HG03108 (cell line): ENCODE results near the gene OPCML.

Source experiments
- ATAC-seq: cut with Tn5 transposase; IDR thresholded peaks from one replicate; pipeline ENCODE4 v1.9.1; 2021; ENCODE audit warnings: moderate library complexity; ENCODE audit not compliant: unreplicated experiment

The OPCML gene

GRCh38 chr11:133531971-133532651 is at the start of gene OPCML:
Gene OPCML (minus strand): TSS chr11:133532501.
- no peak for ATAC-seq

GRCh38 chr11:133581091-133581490 is 48.8 kb upstream of the OPCML start:
- ATAC-seq, result no peak

- ATAC-seq, result no peak
Measured at GRCh38 chr11:133579165-133580031, 47.1 kb upstream of the OPCML start.

GRCh38 chr11:133577403-133577802 is 45.1 kb upstream of the OPCML start:
- ATAC-seq, result no peak

GRCh38 chr11:133576351-133576750 is 44.0 kb upstream of the OPCML start:
- ATAC-seq, result no peak

GRCh38 chr11:133573081-133573480 is 40.8 kb upstream of the OPCML start:
- no peak for ATAC-seq

GRCh38 chr11:133570376-133570775 is 38.1 kb upstream of the OPCML start:
- no peak for ATAC-seq

GRCh38 chr11:133563505-133564025 is 31.3 kb upstream of the OPCML start:
- no peak for ATAC-seq

- ATAC-seq, result no peak
Measured at GRCh38 chr11:133560472-133560855, 28.2 kb upstream of the OPCML start.

GRCh38 chr11:133559833-133560471 is 27.7 kb upstream of the OPCML start:
- no peak for ATAC-seq

GRCh38 chr11:133559382-133559781 is 27.1 kb upstream of the OPCML start:
- no peak for ATAC-seq

- ATAC-seq, result no peak
Measured at GRCh38 chr11:133555034-133555433, 22.7 kb upstream of the OPCML start.

GRCh38 chr11:133553885-133554740 is 21.8 kb upstream of the OPCML start:
- ATAC-seq, result no peak

- ATAC-seq, result no peak
Measured at GRCh38 chr11:133552938-133553337, 20.6 kb upstream of the OPCML start.

- no peak for ATAC-seq
Measured at GRCh38 chr11:133551064-133551463, 18.8 kb upstream of the OPCML start.

GRCh38 chr11:133549826-133550225 is 17.5 kb upstream of the OPCML start:
- no peak for ATAC-seq

- no peak for ATAC-seq
Measured at GRCh38 chr11:133548641-133549040, 16.3 kb upstream of the OPCML start.

- no peak for ATAC-seq
Measured at GRCh38 chr11:133547808-133548494, 15.7 kb upstream of the OPCML start.

GRCh38 chr11:133545199-133545803 is 13.0 kb upstream of the OPCML start:
- ATAC-seq, result no peak

- ATAC-seq, result no peak
Measured at GRCh38 chr11:133541720-133542095, 9.4 kb upstream of the OPCML start.
